Fibroblast of lung (primary cell): Measurements from ENCODE around the gene MLYCD.

Source experiments
- CTCF ChIP-seq, 2 donors: IDR thresholded peaks in 1 of 2; conservative IDR thresholded peaks in 1 of 2; 1 replicate in 1 of 2; 2 replicates in 1 of 2; pipeline ENCODE4 v1.5.1; 2011 to 2012; ENCODE audit warnings: low read length in 2 of 2, control low read depth in 1 of 2, inconsistent platforms in 1 of 2, low read depth in 1 of 2, mild to moderate bottlenecking in 1 of 2
- EZH2 ChIP-seq: IDR thresholded peaks from 2 replicates; pipeline ENCODE4 v1.5.1; 2012; ENCODE audit warnings: low read length, control low read depth, mild to moderate bottlenecking; ENCODE audit errors: missing control alignments

- no peak for TF ChIP-seq CTCF (conservative IDR thresholded peaks at IDR 0.05 in 1 of 2, IDR thresholded peaks at IDR 0.05 in 1 of 2; ENCODE audit: low read depth in 1 of 2, low read length in 2 of 2)
- TF ChIP-seq EZH2, result no peak
Measured at GRCh38 chr16:83947642-83948234, 48.8 kb downstream of the MLYCD start.
